ENCODE data around the gene LYSET.
"Not testable (repeated sequence)": the region's sequence is repeated elsewhere in the genome, so short reads cannot be mapped to it uniquely, and the experiment has no call there.

- TF ChIP-seq CTCF, POLR2A (IDR thresholded peaks at IDR 0.05): not testable (repeated sequence)
Observed at GRCh38 chr14:93168610-93169009, 16.5 kb upstream of the LYSET start.
